GM11168 (cell line): ENCODE results near the gene RPA3.

Experiments used
- in situ Hi-C: fragments of 300-500 bp; cut with MboI; formaldehyde crosslinking; loops from one replicate; pipeline ENCODE4 v1.12.0; 2022; ENCODE audit warnings: low sequenced_read_pairs; ENCODE audit not compliant: unreplicated experiment

Gene RPA3

GRCh38 chr7:7618410-7618809 is 100.0 kb downstream of the RPA3 start:
- in situ Hi-C loops = no loop called here

- in situ Hi-C loops = no loop called here
Measured at GRCh38 chr7:7617550-7617949, 100.9 kb downstream of the RPA3 start.

- in situ Hi-C loops = no loop called here
Measured at GRCh38 chr7:7614018-7614741, 104.2 kb downstream of the RPA3 start.

GRCh38 chr7:7613210-7613609 is 105.2 kb downstream of the RPA3 start:
- in situ Hi-C loops = no loop called here

DNA sequence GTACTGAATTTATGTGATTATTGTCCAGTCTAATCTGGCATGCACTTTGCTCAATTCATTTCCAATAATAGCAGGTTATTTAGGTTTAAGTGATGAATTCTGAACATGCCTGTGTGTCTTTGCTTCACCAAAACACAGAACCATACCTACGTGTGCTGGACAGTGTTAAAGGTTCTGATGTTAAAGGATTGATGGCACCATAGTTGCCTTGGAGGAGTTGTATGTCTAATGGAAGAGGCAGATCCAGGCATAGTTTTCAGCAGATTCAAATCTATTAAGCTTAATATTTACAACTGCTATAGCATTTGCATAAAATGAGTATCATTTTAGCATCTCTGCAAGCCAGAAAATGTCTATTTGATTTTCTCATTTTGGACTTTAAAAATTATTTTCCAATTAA is 105.9 kb downstream of the RPA3 start:
- in situ Hi-C loops = no loop called here

DNA sequence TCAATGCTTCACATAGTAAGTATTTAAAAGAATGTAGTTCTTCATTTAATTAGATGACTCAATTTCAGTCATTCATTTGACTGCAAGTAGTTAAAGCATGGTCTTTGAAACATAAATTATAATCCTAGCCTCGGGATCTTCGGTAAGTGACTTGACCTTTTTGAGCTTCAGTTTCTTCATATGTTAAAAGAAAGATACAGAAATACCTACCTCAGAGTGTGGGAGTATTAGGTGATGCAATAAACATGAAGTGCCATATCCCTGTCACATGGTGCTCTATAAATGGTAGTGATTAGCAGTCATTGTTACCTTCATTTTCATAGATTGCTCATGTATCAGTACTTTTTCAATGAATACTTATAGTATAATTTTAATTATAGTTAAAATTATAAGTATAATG is 109.1 kb downstream of the RPA3 start:
- in situ Hi-C loops = no loop called here

DNA sequence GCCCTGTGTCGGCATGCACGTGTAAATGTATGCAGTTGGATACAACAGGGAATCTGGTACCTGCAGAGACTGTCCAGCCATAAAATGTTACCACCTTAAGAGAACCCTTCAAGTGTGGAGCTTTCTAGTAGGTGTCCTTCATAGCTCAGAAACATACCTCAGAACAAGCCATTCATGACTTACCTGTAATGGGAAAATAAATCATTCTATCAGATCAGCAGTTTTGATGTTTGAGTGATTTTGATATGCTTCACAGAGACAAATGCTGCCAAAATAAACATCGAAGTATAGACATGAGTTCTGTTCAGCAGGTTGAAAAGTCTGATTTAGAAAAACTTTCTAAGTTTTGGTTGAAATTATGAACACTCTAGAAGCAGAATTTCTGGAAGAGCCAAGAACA is 111.4 kb downstream of the RPA3 start:
- in situ Hi-C loops = no loop called here

DNA sequence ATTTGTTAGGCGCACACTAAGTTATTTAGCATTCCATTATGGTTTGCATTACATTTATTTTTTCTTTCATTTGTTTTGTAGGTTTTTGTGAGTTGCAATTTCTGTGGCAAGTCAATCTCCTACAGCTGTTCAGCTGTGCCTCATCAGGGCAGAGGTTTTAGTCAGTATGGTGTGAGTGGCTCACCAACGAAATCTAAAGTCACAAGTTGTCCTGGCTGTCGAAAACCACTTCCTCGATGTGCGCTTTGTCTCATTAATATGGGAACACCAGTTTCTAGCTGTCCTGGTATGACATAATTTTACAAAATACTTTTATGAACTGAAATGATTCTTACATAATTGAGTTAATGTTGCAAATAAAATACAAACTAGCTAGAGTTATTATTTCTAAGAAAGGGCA is 122.2 kb downstream of the RPA3 start:
- in situ Hi-C loops = loop anchor here (10.0 kb wide), 1 partner anchor 169 kb away; no protein-coding TSS in a partner anchor

GRCh38 chr7:7595451-7595850 is 123.0 kb downstream of the RPA3 start:
- in situ Hi-C loops = loop anchor here (10.0 kb wide), 1 partner anchor 169 kb away; no protein-coding TSS in a partner anchor
